Common myeloid progenitor, CD34-positive (primary cell): ENCODE measurements around the gene DIDO1.
A peak's percentile ranks its signal among the peaks of the same experiment; 100 is the strongest.

Source experiments
- CTCF ChIA-PET: fragments of 350-600 bp; sonication (Branson Sonifier 250); formaldehyde crosslinking; loops from one replicate; lab custom pipeline; 2021; ENCODE audit warnings: antibody characterized with exemption; lab: Charles Lee
- POLR2A ChIA-PET: fragments of 350-600 bp; sonication (Branson Sonifier 250); formaldehyde crosslinking; loops from one replicate; lab custom pipeline; 2021; ENCODE audit warnings: antibody characterized with exemption; lab: Charles Lee
- DNase-seq, 3 donors: peaks; one replicate each; pipeline versions ENCODE4 v3.0.0 to v3.0.0-alpha.2; 2013
- H3K27ac ChIP-seq, 2 experiments: 1 replicate in 1 of 2; 2 replicates in 1 of 2; pipeline ENCODE4 v1.7.0; 2013; ENCODE audit warnings: inconsistent platforms in 2 of 2, low read length in 2 of 2, mild to moderate bottlenecking in 2 of 2, low read depth in 1 of 2, moderate library complexity in 1 of 2; ENCODE audit not compliant: severe bottlenecking in 2 of 2, insufficient read depth in 1 of 2, poor library complexity in 1 of 2
- H3K27me3 ChIP-seq, 5 experiments: replicated peaks in 2 of 5; 1 replicate in 3 of 5; 2 replicates in 2 of 5; pipeline versions ENCODE4 v1.6.1 to v1.7.0; 2013; ENCODE audit warnings: low read length in 4 of 5, mild to moderate bottlenecking in 2 of 5, moderate library complexity in 2 of 5, inconsistent platforms in 1 of 5; ENCODE audit not compliant: insufficient read depth in 5 of 5, control insufficient read depth in 4 of 5
- H3K36me3 ChIP-seq, 4 experiments: 1 replicate in 2 of 4; 2 replicates in 2 of 4; pipeline versions ENCODE4 v1.6.1 to v1.7.0; 2013; ENCODE audit warnings: low read length in 3 of 4, control low read depth in 1 of 4, mild to moderate bottlenecking in 1 of 4; ENCODE audit not compliant: control insufficient read depth in 4 of 4, insufficient read depth in 4 of 4
- H3K4me1 ChIP-seq, 4 experiments: 1 replicate in 3 of 4; 2 replicates in 1 of 4; pipeline versions ENCODE4 v1.6.1 to v1.7.1; 2013; ENCODE audit warnings: low read length in 3 of 4, mild to moderate bottlenecking in 3 of 4, control low read depth in 1 of 4, inconsistent platforms in 1 of 4, moderate library complexity in 1 of 4; ENCODE audit not compliant: control insufficient read depth in 4 of 4, insufficient read depth in 4 of 4; ENCODE audit errors: control extremely low read depth in 1 of 4
- H3K4me3 ChIP-seq, 7 experiments: 1 replicate in 4 of 7; 2 replicates in 3 of 7; pipeline versions ENCODE4 v1.5.1 to v1.7.0; 2013; ENCODE audit warnings: mild to moderate bottlenecking in 7 of 7, low read length in 6 of 7, moderate library complexity in 6 of 7, inconsistent platforms in 2 of 7, low read depth in 2 of 7, control low read depth in 1 of 7; ENCODE audit not compliant: insufficient read depth in 4 of 7, control insufficient read depth in 1 of 7; ENCODE audit errors: extremely low read depth in 1 of 7
- H3K9me3 ChIP-seq, 5 experiments: 1 replicate in 4 of 5; 2 replicates in 1 of 5; pipeline versions ENCODE4 v1.6.1 to v1.7.1; 2013; ENCODE audit warnings: low read length in 4 of 5, mild to moderate bottlenecking in 2 of 5, inconsistent platforms in 1 of 5, low read depth in 1 of 5, moderate library complexity in 1 of 5; ENCODE audit not compliant: control insufficient read depth in 4 of 5, insufficient read depth in 2 of 5; ENCODE audit errors: control extremely low read depth in 1 of 5
- WGBS: methylation state at CpG from one replicate; pipeline ENCODE4 v1.1.5; 2013; ENCODE audit not compliant: insufficient coverage; 5-methylcytosine and 5-hydroxymethylcytosine counted together

DIDO1 gene

DNA sequence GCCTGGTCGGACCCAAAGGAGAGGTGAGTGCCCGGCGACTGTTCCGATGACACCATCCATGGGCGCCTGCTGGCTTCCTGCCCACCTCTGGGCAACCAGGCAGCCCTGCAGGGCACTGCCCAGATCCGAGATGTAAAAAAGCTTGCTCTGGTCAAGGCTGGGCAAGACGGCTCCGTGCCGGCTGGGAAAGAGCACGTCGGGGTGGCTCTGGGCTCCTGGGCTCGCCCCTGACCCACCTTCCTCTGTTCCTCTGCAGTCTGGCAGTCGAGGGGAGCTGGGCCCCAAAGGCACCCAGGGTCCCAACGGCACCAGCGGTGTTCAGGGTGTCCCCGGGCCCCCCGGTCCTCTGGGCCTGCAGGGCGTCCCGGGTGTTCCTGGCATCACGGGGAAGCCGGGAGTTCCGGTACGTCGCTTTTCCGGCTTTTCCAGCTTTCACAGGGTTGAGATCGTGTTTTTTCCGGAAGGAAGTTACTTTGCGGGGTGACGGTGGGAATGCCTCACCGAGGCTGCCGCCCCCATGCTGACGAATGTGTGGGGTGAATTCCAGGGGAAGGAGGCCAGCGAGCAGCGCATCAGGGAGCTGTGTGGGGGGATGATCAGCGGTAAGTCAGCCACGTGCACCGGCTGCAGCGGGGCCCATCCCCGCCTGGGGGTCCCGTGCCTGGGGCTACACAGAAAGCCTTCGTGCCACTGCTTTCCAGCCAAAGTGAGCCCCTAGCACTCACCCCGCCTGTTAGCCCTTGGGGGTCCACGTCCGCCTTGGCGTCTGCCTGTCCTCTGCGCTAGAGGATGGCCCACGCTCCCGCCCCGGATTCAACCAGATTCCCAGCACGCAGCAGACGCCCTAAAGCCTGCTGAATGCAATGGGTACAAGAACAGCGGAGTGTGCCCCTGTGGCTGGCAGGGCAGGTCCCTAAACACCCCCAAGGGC, 90.1 kb downstream of the DIDO1 start:
- WGBS: 89% methylated on average over 46 of the region's 52 CpGs
- Histone ChIP-seq H3K36me3 (no peaks in the 10 kb centered on the region), H3K4me1 (peaks cover 0 to 17% (median 14%) of the 10 kb centered on the region in 4 experiments), H3K27me3 (no peaks in the 10 kb centered on the region), H3K4me3 (no peak overlapping the region), H3K9me3 (no peaks in the 10 kb centered on the region), H3K27ac (no peak overlapping the region)
- POLR2A ChIA-PET: no interaction called here
- CTCF ChIA-PET: interaction anchor here (0.9 to 1.4 kb wide), 3 partner anchors 9 to 17 kb away, joined by 3 read pairs; no protein-coding TSS in a partner anchor
- no peak for DNase-seq

DNA sequence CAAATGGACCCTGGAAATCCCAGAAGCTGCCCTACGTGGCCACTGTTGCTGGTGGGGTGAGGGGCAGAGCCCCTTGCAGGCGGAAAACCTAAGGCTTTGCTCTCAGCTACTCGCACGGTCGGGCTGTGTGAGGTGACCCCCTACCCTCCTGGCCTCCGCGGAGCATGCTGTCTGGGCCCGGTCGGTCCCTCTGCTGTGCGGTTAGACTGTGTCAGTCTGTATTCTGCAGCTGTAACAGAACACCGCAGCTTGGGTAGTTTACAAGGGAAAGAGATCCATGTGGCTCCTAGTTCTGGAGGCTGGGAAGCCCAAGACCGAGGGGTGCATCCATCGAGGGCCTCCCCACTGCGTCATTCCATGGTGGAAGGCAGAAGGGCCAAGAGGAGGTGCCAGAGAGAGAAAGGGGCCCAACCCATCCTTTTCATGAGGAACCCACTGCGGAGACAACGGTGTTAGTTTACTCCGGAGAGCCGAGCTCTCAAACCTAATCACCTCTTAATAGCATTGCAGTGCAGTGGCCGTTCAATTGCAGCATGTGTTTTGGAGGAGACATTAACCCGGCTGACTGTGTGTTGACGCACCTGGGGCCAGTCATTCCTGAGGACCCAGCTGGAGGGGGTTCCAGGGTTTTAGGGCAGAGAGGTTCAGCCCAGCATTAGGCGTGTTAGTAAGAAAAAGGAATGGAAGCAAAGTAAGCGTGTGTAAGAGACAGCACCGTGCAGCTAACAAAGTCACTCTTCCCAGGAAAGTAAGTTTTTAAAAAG, 91.2 kb downstream of the DIDO1 start:
- H3K36me3 ChIP-seq: no peaks in the 10 kb centered on the region
- no peaks in the 10 kb centered on the region for H3K9me3 ChIP-seq
- no peaks in the 10 kb centered on the region for H3K27me3 ChIP-seq
- H3K27ac ChIP-seq: no peak overlapping the region
- H3K4me3 ChIP-seq: no peak overlapping the region
- WGBS: 98% methylated on average over 19 of the region's 24 CpGs
- ChIA-PET POLR2A (no interaction called here), CTCF (interaction anchor here (1.4 kb wide), 1 partner anchor 12 kb away, joined by 5 read pairs; no protein-coding TSS in a partner anchor)
- H3K4me1 ChIP-seq: peaks cover 0 to 17% (median 14%) of the 10 kb centered on the region in 4 experiments
- DNase-seq: no peak

DNA sequence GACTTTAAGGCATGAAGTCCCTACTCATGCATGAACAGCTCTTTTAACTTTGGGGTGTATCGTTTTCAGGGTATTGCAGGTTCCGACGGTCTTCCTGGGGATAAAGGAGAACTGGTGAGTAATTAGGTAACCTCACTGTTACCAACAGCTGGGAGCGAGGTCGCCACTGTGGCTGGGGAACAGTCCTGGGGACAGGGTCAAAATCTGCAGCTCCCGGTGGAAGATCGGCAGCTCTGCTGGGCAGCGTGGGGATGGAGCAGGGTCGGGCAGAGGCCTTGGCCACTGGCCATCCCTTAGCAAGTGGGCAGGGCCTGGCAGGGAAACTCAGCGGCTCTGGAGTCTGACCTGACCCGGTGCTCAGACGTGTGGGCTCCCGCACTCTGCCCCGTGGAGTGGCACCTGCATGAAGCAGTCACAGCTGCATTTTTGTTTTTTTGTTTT, 93.3 kb downstream of the DIDO1 start:
- no peaks in the 10 kb centered on the region for H3K9me3 ChIP-seq
- WGBS: 53% methylated on average over 9 of the region's 14 CpGs
- no peaks in the 10 kb centered on the region for H3K27me3 ChIP-seq
- ChIA-PET CTCF (interaction anchor here (0.9 kb wide), 1 partner anchor 25 kb away, joined by 3 read pairs; no protein-coding TSS in a partner anchor), POLR2A (no interaction called here)
- DNase-seq: no peak
- H3K36me3 ChIP-seq: no peaks in the 10 kb centered on the region
- peaks cover 0 to 14% (median 14%) of the 10 kb centered on the region in 4 experiments for H3K4me1 ChIP-seq
- H3K27ac ChIP-seq: no peak overlapping the region
- H3K4me3 ChIP-seq: peak overlapping the region in 2 of 7 experiments; percentile 4 to 37

DNA sequence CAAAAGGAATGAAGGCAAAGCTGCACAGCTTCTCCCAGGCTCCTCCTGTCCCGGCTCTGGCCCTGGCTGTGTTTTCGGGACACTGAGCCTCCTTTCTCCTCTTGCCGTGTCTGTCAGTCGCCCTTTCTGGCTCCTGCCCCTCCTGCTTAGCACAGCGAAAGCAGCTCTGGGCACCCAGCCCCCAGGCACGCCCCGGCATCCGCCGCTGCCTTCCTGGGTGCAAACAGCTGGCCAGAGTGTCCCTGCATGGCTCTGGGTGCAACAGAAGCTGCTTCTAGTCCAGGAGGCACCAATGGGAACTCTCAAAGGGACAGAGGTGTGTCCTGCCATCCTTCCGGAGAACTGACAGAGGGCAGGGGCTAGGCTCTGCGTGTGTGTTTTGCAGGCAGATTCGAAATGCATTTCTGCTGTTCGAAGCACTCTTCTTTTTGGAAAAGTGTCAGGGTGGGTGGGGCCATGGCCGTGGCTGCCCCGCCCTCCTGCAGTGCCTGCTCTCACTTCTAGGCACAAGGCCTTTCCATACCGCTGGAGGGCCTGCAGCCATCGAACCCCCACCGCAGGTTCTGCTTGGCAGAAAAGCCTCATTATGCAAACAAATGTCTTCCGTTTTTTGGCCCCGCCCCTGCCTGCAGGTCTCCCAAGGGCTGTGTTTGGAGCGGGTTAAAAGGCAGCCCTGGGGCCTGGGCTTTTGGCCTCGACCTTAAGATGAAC, 93.9 kb downstream of the DIDO1 start:
- ChIA-PET POLR2A (no interaction called here), CTCF (interaction anchor here (0.9 to 2.0 kb wide), 4 partner anchors 10 to 24 kb away, joined by 3 to 5 read pairs (median 4); no protein-coding TSS in a partner anchor)
- Histone ChIP-seq H3K9me3 (no peaks in the 10 kb centered on the region), H3K36me3 (no peaks in the 10 kb centered on the region), H3K27ac (no peak overlapping the region), H3K4me1 (peaks cover 0 to 14% (median 14%) of the 10 kb centered on the region in 4 experiments), H3K27me3 (no peaks in the 10 kb centered on the region), H3K4me3 (peak overlapping the region in 4 of 7 experiments; percentile 4 to 37 (median 24))
- DNase-seq: peak; percentile 61 to 89 (median 86)
- WGBS: 46% methylated on average over 19 of the region's 22 CpGs

DNA sequence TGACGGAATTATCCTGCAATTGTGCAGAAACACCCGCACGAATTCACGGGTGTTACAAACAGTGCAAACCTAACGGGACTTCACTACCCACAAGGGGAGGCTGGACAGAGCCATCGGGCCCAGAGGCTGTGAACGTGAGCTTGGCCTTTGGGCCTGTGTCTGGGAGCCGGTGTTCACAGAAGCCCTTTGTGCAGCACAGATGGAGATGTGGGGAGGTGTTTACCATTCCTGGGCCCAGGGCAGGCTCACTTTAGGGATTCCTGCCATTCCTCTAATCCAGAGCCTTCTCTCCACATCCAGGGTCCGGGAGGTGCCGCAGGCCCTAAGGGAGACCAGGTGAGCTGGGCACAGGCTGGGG, 94.5 kb downstream of the DIDO1 start:
- peaks cover 0 to 14% (median 14%) of the 10 kb centered on the region in 4 experiments for H3K4me1 ChIP-seq
- ChIA-PET POLR2A (no interaction called here), CTCF (interaction anchor here (0.9 to 2.0 kb wide), 3 partner anchors 9 to 18 kb away, joined by 3 to 5 read pairs (median 4); no protein-coding TSS in a partner anchor)
- H3K27ac ChIP-seq: no peak overlapping the region
- no peak overlapping the region for H3K4me3 ChIP-seq
- no peaks in the 10 kb centered on the region for H3K36me3 ChIP-seq
- no peaks in the 10 kb centered on the region for H3K27me3 ChIP-seq
- DNase-seq: no peak
- H3K9me3 ChIP-seq: no peaks in the 10 kb centered on the region
- WGBS: 92% methylated on average over 8 of the region's 10 CpGs

DNA sequence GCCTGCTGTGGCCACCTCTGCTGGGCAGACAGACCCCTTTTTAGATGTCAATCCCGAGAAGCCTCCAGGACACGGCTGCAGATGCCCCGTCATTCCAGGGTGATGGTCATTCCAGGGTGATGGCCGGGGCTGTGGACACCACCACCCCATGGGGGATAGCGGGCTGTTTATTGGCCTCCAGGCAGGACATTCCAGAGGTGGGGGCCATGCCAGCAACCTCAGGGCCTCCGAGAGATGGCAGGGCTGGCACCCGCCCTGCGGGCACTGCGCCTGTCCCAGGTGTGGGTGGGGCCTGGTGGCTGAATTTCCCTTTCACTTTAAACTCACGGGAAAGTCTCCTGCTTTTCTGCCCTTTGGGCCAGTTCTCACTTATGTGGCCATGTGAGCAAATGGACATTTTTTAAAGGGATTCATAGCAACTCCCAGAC, 94.9 kb downstream of the DIDO1 start:
- POLR2A ChIA-PET: no interaction called here
- H3K27ac ChIP-seq: no peak overlapping the region
- CTCF ChIA-PET: interaction anchor here (0.9 to 2.0 kb wide), 3 partner anchors 9 to 18 kb away, joined by 3 to 5 read pairs (median 4); no protein-coding TSS in a partner anchor
- H3K27me3 ChIP-seq: no peaks in the 10 kb centered on the region
- no peak overlapping the region for H3K4me3 ChIP-seq
- H3K4me1 ChIP-seq: peaks cover 0 to 14% (median 14%) of the 10 kb centered on the region in 4 experiments
- WGBS: over 99% methylated on average over 10 of the region's 10 CpGs
- DNase-seq: no peak
- no peaks in the 10 kb centered on the region for H3K36me3 ChIP-seq
- H3K9me3 ChIP-seq: no peaks in the 10 kb centered on the region
